Stimulated activated CD4-positive, alpha-beta T cell treated with anti-CD3 and anti-CD28 coated beads, TNF-alpha, amount 100 ng/mL, for 1 hour (primary cell): ENCODE measurements around the gene UNKL.

ENCODE experiments used
- DNase-seq, 3 donors: peaks; one replicate each; pipeline ENCODE4 v3.0.0-alpha.2; 2020; ENCODE audit warnings: low read depth in 3 of 3, low spot score in 1 of 3

The UNKL gene

DNA sequence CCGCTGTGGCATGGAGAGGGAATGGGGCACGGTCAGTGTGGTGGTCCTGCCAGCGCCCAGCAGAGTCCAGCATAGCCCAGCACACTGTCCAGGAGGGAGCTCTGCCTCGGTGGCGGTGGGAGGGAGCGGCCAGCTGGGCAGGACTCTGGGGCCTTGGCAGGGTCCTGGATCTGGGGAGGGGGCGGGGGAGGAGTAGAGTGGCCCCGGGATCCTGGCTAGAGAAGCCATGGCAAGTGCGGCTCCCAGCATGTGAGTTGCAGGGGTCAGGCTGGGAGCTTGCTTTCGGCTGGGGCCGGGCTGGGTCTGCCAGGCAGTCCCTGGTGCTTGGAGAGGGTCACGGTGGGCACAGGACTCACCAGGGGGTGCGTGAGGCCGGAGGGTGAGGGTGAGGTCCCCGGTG lies 58.9 kb downstream of the UNKL start:
- DNase-seq: no peak

DNA sequence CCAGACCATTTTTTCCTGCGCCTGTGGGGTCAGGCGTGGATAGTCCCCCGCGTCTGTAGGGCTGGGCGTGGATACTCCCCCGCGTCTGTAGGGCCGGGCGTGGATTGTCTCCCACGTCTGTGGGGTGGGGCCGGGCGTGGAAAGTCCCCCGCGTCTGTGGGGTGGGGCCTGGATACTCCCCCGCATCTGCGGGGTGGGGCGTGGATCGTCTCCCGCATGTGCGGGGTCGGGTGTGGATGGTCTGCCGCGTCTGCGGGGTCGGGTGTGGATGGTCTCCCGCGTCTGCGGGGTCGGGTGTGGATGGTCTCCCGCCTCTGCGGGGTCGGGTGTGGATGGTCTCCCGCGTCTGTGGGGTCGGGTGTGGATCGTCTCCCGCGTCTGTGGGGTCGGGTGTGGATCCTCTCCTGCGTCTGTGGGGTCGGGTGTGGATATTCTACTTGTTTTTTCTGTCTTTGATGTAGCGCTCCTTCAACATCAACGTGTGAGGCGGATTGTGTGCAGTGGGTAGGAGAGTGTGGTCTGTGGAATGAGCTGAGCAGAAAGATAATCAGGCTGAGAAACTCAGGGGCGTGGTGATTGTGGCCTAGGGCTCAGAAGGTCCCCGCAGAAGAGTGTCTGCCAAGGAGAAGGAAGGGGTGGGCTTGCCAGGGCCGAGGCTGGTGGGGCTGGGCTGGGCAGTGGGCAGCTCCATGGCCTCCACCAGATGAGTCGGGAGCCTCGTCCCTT lies 59.5 kb downstream of the UNKL start:
- no peak for DNase-seq

DNA sequence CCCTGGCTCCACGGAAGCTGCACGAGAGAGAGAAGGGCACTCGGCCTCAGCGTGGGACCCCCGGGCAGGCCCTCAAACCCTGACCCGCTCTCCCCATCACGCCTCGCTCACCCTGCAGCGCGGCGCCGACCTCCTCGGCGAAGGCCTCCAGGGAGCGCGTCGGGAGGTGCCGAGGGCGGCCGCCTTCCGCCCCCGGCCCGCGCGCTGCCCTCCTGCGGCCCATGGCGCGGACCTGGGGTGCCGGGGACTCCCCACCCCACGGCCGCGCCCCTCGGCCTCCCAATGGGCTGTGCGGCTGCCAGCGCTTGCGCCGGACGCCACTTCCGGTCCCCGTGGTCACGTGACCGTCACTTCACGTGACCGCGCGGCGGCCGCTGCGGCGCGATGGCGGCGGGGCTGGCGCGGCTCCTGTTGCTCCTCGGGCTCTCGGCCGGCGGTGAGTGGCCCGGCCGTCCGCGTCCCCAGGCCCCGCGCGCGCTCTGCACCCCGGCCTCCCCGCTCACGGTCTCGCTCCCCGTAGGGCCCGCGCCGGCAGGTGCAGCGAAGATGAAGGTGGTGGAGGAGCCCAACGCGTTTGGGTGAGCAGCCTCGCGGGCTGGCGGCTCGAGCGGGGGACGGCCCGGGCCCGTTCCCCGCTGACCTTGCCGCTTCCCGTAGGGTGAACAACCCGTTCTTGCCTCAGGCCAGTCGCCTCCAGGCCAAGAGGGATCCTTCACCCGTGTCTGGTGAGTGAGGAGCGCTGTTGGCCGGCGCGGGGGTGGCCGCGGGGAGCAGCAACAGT lies 62.7 kb downstream of the UNKL start, which contains the start of the genes GNPTG and TSR3:
Gene GNPTG (plus strand): TSS at position 350 of the 781 bp plus-strand sequence. CDS start 35 bp downstream, at position 385.
Gene TSR3 (minus strand): TSS at position 297 of the 781 bp plus-strand sequence. CDS start 74 bp downstream, at position 223.
- DNase-seq: peak; percentile 58 to 78 (median 72)

DNA sequence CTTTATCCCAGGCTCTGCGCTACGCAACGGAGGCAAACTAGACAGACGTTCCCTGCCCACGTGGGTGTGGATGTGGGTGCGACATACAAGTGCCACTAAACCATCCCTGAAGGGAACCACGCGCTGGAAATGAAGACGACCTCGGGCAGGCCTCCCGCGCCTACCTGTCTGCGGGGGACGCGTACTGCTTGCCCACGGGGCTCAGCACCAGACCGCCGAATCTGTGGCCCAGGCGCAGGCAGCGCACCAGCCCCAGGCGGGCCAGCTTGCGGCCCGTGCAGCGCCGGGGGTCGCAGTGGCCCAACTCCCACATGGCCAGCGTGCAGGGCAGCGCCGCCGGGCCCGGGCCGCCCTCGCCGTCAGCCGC lies 63.3 kb downstream of the UNKL start:
- DNase-seq: no peak

DNA sequence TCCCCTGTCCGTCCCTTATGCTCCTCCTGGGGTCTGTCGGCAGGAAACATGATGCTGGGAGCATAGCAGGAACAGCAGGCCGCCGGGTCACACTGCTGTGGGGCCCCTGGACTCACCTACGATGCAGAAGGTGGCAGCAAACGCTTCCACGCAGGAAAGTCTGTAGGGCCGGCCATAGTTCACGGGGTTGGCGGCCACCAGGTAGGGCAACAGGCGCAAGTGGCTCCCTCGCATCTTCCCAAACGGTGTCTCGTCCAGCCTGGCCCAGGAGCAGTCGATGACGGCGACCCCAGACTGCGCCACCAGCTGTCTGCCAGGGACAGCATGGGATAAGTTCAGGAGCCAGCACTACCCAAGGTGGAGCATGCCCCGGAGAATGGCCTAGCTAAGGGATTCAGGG lies 63.8 kb downstream of the UNKL start:
- DNase-seq: no peak

DNA sequence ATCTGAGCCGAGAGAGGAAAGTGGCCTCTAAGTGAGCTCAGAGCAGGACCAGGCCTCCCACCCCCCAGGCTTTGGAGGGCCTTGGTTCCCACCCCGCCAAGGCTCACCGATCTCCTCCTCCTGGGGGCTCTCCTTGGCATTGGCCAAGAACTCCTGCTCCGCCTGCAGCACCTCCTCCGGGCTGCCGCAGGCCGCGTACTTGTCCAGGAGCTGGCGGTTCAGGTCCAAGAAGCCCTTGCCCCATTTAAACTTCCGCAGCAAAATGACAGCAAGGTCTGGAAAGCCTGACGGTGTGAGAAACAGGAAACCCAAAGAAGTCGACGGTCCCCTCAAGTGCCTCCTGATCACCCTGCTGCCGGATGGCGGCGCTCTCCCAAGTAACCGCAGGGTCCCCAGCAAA lies 64.6 kb downstream of the UNKL start:
- DNase-seq: no peak

DNA sequence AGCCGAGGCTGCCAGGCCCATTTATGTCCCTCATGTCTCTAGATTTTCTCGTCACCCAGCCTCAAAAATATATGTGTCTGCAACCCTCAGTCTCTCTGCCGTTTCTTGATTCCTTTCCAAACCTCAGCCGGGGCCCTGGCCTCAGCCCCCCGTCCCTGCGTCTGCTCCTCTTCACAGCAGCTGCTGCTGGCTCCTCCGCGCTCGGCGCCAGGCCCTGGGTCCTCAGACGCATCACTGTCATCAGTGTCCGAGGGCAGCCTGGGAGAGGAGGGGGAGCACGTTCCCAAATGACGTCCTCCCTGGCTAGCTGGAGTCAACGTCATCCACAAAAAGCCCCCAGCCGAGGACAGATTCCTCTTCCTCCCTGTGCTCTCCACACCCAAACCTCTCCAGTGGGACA lies 65.2 kb downstream of the UNKL start:
- DNase-seq: no peak

DNA sequence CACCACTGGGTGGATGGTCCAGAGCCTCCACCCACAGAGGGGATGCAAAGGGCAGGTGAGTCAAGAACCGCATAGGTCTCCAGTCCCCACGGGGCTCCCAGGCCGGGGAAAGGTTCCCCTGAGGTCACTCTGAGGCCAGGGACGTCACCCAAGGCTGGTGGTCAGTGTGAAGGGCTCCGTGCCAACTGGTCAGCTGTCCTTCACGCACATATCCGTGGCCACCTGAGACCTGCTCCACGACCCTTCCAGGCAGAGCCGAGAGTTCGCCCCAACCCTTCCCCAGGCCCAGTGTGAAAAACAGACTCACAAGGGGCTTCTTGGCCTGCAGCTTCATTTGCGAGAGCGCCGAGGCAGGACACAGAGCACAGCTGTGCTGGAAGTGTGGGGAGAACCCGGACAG lies 65.6 kb downstream of the UNKL start:
- no peak for DNase-seq

DNA sequence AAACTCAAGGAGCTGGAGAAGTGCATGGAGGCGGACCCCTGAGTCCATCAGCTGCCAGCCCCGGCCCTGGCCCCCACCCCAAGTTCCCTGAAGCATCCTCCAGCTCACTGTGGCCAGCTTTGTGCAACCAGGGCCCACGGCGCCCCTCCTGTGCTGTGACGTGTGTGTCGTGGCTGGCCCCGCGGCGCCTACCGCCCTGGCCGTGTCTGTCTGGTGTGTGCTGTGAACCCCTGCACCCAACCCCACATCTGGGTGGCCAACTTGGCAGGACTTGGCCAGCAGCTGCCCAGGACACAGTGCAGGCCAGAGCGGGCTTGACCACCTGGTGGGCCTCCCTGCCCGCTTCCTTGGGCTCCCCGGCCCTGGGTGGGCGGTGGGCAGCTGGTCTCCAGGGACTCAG lies 66.1 kb downstream of the UNKL start:
- DNase-seq: no peak

DNA sequence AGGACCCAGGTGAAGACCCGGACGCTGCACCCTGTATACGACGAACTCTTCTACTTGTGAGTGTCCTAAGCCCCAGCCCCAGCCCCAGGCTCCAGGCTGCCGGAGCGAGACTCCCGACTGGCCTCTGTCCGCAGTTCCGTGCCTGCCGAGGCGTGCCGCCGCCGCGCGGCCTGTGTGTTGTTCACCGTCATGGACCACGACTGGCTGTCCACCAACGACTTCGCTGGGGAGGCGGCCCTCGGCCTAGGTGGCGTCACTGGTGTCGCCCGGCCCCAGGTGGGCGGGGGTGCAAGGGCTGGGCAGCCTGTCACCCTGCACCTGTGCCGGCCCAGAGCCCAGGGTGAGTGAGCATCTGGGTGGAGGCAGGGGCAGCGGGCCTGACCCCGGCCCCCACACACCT lies 66.5 kb downstream of the UNKL start:
- no peak for DNase-seq

DNA sequence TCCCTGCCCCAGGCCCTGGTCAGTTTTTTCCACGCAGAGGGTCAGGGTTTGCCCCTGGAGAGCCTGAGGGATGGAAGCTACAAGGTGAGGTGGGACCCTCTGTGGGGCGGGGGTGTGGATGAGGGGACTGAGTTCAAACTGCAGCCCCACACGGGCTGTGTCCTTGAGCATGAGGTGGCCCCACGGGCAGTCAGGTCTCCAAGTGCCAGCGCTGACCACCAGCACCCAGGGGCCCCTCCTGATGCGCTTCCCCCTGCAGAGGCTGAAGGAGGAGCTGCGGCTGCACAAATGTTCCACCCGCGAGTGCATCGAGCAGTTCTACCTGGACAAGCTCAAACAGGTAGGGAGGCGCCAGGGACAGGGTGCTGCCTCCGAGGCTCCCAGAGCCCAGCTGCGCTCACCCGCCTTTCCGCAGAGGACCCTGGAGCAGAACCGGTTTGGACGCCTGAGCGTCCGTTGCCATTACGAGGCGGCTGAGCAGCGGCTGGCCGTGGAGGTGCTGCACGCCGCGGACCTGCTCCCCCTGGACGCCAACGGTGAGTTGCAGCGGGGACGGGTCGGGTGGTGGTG lies 67.1 kb downstream of the UNKL start:
- DNase-seq: no peak

DNA sequence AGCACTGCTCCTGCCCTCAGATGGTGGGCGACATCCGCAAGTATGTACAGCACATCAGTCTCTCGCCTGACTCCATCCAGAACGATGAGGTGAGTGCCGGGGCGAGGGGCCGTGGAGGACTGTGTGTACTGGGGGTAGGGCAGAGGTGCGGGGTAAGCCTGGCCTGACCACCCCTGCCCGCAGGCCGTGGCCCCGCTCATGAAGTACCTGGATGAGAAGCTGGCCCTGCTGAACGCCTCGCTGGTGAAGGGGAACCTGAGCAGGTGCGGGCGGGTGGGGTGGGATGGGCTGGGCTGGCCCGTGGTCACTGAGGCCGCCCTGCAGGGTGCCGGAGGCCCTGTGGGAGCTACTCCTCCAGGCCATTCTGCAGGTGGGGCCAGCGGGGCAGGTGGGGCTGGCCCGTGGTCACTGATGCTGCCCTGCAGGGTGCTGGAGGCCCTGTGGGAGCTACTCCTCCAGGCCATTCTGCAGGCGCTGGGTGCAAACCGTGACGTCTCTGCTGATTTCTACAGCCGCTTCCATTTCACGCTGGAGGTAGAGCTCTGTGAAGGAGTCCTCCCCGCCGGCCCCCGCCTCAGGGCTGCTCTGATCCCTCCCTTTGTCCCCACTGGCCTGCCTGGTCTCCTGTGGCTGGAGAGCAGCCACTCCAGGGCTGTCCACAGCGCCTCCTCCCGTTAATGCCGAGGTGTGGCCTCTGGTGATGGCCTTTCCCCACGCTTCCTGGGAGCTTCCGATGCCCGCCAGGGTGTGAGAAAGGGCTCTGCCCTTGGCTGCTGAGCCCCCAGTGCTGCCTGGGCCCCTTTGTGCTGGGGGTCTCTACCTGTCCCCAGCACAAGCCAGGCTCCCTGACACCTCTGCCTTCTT lies 67.8 kb downstream of the UNKL start:
- DNase-seq: no peak

DNA sequence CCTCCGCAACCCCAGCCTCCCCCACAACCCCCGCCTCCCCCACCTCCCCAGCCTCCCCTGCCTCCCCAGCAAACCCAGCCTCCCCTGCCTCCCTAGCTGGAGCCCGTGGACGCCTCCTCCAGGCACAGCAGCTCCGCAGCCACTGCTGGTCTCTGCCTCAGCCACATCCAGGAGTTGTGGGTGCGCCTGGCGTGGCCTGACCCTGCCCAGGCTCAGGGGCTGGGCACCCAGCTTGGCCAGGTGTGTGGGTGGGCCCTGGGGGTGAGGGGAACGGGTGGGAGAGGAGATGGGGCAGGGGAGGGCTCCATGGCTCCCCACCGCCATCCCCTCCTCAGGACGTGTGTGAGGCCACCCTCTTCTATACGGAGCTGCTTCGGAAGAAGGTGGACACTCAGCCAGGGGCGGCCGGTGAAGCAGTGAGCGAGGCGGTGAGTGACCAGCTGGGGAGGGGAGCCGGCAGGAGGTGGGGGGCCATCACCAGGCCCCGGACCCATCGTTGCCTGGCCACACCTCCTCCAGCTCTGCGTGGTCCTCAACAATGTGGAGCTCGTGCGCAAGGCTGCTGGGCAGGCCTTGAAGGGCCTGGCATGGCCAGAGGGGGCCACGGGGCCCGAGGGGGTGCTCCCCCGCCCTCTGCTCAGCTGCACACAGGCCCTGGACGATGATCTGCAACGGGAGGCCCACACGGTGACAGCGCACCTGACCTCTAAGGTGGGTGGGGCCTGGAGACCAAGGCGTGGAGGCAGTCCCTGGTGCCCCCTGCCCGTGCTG lies 68.7 kb downstream of the UNKL start:
- no peak for DNase-seq

DNA sequence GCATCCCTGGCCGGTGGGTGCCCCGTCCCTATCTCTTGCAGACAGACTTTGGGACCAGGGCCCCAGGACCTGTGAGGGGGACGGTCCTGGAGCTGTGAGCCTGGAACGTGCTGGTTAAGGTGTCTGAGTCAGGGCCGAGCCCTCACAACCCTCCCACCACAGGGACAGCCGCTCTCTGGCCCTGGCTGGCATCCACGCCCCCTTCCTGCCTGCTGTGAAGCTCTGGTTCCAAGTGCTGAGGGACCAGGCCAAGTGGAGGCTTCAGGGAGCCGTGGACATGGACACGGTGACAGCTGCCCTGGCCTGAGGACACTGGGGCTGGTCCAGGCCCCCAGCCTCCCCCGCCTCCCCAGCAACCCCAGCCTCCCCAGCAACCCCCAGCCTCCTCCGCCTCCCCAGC lies 69.4 kb downstream of the UNKL start:
- DNase-seq: no peak

DNA sequence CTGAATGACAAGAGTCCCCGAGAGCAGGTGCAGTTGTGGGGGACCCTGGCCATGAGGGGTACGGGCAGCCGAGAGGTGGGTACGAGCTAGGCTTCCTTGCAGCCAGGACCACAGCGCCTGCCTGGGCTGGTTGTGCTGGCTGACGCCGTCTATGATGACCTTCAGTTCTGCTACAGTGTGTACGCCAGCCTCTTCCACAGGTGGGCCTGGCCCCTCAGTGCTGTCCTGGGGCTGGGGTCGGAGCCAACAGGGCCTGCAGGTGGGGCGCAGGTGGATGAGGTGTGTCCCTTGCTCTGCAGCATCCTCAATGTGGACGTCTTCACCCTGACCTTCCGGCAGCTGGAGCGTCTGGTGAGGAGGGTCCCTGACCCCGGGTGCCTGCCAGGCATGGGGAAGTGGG lies 70.0 kb downstream of the UNKL start:
- DNase-seq: no peak

DNA sequence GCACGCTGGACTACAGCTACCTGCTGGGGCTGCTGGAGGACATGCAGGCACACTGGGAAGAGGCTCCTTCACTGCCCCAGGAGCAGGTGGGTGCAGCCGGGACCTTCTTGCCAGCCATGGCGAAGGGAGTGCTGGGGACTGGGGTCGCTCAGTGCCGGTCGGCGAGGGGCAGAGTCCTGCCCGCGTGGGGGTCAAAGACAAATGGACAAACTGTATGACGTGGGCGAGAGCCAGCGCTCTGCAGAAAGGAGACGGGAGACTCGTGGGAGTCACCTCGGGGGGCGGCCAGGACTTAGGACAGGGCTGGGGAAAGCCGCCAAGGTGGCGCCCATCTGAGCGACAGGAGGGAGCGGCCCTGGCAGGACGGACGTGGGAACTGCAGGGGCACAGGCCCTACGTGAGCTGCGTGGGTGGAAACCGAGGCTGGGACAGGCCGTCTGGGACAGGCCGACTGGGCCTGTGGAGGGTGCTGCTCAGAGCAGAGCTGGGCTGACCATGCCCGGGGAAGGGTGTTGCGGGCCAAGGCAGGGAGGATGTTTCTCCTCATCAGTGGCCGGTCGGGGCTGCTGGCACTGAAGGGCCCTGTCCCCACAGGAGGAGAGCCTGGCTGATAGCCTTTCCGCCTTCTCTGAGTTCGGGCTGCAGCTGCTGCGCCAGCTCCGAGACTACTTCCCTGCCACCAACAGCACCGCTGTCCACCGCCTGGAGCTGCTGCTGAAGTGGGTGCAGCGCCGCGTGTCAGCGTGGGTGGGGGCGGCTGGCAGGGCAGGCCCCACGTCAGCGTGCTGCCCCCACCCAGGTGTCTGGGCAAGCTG lies 70.9 kb downstream of the UNKL start:
- DNase-seq: no peak

DNA sequence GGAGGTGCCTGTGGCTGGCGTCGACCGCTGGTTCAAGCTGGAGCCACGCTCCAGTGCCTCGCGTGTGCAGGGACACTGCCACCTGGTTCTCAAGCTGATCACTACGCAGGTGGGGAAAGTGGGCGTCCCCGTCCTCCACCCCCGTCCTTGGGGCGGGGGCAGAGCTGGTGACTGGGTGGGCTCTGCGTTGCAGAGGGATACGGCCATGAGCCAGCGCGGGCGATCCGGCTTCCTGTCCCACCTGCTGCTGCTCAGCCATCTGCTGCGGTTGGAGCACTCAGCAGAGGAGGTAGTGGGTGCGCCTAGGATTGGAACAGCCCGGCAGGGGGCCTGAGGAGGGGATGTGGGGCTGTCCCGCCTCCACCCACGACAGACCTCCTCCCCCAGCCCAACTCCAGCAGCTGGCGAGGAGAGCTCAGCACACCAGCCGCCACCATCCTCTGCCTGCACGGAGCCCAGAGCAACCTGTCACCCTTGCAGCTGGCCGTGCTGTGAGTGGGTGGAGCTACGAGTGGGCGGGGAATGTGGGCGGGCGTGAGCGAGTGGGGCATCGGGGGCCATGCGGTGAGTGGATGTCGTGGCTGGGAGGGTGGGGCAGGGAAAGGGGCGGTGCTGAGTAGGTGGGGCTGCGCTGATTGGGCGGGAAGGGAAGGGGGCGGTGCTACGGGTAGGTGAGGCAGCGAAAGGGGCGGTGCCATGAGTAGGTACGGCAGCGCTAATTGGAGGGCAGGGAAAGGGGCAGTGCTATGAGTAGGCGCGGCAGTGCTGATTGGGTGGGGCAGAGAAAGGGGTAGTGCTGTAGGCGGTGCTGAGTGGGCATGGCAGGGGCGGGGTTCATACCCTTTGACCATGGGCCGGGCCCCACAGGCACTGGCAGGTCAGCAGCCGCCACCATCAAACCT lies 71.7 kb downstream of the UNKL start:
- DNase-seq: peak; percentile 82 to 93 (median 87)
